IPS-NIHi7 (cell line): ENCODE data around the gene ITPR1.

Experiments used
- DNase-seq: peaks from one replicate; pipeline ENCODE4 v3.0.0; 2012; ENCODE audit warnings: mixed read lengths; ENCODE audit errors: extremely low spot score

ITPR1 gene

DNA sequence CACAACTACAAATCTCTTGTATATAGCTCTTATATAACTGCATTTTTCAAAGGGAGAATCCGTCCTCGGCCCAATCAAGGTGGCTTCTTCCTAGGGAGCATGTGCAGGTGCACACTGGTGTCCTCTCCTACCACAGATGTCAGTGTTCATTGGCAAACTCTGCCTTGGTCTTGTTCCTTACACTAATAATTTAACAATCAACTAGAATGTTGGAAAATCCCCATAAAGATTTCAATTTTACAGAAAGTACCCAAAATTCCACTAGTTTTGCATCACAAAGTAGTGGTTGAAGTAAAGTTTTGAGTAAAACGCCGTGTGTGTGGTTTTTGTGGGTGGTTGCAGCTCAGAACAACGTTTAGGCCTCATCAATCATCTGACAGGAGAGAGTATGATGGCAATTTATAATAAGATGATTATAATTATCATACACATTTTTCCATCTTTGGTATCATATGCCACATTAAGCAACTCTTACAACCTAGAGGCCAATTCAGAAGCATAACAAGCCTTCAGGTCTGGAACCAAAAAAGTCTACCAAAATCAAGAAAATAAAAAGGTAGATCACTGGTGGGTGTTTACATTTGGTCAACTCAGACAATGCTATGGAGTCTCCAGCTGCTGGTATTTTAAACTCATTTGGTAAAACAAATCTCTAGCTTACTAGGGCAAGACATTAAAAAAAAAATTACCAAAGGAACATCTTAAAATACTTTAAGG, 357.2 kb downstream of the ITPR1 start:
- DNase-seq, result no peak

DNA sequence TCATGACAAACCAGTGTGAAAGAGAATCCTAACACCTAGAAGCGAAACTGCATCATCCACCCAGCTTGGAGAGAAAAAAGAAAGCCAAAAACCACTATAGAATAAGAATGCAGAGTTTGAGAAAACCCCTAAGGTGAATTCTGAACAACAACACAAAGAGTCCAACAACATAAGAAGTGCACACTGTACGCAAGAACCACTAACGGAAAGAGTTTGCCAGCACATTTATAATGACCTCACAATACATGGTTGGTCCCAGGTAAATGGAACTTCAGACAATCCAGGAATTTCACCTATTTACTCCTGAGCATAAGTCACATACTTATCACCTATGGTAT, 357.7 kb downstream of the ITPR1 start:
- no peak for DNase-seq

DNA sequence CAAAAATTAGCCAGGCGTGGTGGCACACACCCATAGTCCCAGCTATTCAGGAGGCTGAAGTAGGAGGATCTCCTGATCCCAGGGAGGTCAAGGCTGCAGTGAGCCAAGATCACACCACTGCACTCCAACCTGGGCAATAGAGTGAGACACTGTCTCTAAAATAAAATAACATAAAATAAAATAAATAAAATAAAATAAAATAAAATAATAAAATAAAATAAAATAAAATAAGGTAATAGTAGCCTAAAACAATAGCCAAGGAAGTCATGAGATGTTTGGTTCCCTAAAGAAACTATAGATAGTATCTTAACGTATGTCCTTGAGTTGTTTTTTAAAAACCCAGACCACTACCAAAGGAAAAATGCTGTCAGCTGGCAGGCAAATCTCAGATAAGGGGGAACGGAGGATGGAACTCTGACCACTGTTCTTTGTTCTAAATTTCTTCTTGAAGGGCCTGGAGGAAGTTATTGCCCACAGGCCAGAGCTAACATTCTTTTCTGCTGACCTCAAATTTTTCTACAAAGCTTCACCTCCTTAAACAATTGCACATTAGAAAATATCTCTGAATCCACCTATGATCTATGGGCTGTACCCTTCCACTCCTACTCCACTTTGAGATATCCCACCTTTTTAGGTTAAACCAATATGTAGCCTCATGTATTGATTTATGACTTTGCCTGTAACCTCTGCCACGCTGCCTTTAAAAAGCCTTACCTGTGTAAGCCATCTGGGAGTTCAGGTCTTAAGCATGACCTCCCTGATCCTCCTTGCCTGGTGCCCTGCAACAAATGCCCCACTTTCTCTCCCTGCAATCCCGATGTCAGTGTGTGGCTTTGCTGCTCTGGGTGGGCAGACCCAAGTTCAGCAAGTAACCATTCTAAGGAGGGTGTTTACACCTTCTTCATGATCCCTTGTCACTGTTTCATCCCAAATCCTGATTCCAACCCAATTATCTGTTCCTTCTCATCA, 359.9 kb downstream of the ITPR1 start:
- DNase-seq, result no peak

DNA sequence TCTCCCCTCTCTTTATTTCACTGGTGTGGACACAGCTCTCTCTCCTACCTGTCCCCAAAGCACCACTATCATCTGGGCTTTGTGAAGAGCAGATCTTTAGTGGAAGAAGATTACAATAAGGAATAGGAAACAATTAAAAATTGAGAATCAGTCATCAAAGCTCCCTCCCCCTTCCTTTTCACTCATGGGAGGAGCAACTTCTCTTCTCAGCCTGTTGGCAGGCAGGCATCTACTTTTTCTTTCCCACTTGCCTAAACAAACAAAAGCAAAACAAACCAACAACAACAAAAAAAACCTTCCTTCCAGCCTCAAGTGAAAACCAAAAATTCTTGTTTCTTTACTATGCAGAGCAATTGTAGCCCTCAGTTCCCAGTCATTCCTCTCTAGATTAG, 360.6 kb downstream of the ITPR1 start:
- no peak for DNase-seq

DNA sequence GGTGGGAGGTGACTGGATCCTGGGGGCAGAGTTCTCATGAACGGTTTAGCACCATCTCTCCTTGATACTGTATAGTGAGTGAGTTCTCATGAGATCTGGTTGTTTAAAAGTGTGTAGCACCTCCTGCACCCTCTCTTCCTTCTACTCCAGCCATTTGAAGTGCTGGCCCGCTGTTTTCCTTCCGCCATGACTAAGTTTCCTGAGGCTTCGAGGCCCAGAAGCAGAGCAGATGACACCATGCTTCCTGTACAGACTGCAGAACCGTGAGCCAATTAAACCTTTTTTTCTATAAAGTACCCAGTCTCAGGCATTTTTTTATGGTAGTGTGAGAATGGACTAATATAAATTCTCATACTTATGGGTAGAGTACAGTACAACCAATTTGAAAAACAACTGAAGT, 362.5 kb downstream of the ITPR1 start:
- DNase-seq, result no peak

DNA sequence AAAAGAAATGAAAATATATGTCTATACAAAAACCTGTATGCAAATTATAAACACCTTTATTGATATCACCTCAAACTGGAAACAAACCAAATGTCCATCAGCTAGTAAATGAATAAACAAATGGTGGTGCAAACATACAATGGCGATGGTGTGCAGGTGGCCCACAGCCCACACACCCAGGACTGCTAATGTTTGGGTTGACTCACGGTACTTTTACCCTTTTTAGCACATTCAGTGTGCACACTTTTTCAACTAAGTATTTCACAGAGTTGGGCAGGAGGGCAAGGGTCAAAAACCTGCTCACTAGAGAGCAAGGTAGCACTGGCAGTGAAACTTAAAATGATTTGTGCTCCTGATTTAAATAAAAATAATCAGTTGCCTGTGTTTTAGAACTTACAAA, 363.0 kb downstream of the ITPR1 start:
- no peak for DNase-seq

DNA sequence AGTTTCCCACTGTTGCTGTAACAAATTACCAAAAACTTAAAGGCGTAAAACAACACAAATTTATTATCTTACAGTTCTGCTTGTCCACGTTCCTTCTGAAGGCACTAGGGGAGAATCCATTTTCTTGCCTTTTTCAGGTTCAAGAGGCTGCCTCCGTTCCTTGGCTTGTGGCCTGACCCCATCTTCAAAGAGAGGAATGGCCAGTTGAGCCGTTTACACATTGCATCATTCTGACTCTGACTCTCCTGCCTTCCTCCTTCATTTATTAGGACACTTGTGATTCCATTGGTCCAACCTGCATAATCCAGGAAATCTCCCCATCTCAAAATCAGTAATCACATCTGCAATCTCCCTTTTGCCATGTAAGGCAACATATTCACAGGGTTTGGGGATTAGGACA, 363.4 kb downstream of the ITPR1 start:
- no peak for DNase-seq

DNA sequence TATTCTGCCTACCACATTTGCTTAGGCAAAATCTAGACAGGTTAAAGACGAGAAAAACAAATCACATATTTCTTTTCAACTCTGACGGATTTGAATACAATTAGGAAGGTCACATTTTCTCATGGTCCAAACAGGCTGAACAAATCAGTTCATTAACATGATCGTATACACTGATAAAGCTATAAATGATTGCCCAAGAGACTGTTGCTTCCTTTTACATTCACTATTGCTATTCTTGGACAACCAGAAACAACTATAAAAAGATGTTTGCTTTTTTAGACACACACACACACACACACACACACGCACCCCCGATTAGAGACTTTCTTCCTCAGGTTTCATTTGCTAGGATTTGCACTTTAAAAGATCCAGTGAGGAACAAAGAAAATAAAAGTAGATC, 363.8 kb downstream of the ITPR1 start:
- DNase-seq, result no peak

DNA sequence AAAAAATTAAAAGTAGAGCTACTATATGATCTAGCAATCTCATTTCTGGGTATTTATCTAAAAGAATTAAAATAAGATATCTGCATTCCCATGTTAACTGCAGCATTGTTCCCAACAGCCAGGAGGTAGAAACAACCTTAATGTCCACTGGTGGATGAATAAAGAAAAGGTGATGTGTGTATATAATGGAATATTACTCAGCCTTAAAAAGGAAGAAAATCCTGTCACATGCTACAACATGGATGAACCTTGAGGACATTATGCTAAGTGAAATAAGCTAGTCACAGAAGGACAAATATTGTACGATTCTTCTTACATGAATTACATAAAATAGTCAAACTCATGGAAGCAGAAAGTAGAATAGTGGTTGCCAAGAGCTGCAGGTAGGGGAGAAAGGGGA, 366.6 kb downstream of the ITPR1 start:
- no peak for DNase-seq

DNA sequence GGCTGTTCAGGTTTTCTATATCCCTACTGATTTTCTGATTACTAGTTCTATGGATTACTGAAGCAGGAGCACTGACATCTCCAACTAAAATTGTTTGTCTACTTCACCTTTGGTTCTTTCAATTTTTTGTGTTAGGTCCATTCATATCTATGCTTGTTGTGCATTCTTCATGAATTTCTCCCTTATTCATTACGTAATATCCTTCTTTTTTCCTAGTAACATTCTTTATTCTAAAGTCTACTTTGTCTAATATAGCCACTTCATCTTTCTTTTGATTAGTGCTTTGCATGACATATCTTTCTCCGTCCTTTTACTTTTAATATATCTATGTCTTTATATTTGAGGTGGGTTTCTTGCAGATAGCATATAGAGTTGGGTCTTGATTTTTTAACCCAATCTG, 369.8 kb downstream of the ITPR1 start:
- no peak for DNase-seq

DNA sequence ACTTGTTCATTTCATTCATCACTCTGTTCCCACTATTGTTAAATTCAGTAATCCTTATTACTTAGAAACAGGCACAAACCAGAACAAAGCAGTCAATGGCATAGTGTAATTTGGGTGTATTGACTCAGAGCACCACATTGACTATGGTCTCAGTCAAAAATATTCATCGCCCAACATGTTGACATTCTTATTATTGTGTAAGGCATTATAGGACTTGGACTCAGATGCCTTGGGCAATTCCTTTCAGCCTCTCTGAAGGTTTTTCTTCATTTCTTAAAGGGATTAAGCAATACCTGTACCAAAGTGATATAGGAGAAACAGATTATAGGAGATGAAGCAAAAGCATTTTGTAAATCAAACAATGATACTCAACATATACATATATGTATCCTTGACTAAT, 371.4 kb downstream of the ITPR1 start:
- no peak for DNase-seq

DNA sequence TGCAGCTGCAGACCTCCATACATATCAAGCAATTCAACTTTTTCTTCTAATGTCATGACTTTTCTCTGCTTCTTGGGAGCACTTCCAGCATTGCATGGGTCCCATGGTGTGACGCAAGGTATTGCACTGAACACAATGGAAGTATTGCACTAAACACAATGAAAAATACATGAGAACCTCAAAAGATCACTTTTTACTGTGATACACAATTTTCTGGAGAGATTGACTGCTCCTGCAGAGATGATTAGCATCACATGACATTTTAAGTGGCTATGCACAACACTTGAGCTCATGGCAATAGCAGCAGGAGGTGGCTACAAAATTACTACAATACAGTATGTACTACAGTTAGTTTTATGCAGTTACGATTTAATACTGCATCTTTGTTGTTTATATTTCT, 372.6 kb downstream of the ITPR1 start:
- no peak for DNase-seq

DNA sequence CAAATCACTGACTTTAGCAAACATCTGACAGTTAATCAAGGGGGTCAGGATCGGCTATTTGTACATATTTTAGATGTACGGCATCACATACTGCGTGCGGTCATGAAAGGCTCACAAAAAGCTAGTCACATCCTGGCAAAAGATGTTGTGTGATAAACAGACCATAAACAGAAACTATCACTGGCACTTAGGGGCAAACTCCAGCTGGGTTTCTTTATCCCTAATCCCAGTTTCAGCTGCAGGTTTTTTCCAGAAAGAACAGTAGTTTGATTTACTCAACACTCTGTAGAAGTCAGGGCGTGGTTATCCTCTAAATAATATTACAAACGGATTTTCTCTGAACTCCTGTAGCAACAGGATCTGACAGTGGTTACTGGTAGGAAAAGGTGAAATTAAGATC, 373.7 kb downstream of the ITPR1 start:
- no peak for DNase-seq

DNA sequence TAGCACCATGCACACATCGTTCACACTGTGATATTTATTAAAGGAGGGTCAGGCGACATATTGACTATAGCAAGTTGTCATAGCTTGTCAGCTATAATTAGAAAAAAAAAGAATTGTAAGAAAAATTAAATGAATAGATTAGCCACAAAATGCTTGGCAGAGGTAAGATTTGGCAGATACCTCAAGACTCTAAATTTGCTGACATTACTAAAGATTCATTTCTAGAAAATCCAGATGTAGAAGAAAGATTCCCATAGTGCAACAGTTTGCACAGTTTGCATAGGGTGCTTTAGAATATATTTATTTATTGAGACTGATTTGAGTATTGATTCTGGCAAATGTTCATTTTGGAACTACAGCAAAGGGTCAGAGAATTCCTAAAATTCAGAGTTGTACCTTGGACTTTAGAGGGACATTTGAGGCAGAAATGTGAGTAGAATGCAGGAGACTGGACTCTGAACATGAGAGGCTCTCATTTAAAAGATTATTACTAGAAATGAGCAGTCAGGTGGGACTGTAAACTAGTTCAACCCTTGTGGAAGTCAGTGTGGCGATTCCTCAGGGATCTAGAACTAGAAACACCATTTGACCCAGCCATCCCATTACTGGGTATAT, 384.1 kb downstream of the ITPR1 start:
- DNase-seq, result no peak

DNA sequence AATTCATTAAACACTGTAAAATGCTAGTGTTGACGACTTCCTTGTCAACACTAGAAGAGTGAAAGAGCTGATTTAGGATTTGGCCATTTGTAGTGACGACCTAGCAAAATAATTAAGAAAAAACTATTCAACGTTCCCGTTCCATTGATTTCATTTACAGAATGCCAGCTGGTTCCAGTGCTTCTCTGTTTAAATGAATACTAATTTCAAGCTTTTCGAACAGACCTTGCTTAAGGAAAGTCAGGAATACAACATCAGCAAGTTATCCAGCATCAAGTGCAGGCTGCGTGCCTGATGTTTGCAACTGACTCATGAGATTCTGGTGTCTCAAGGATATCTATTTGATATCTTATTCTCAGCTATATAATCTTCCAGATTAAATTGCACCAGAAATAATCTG, 387.7 kb downstream of the ITPR1 start:
- no peak for DNase-seq

DNA sequence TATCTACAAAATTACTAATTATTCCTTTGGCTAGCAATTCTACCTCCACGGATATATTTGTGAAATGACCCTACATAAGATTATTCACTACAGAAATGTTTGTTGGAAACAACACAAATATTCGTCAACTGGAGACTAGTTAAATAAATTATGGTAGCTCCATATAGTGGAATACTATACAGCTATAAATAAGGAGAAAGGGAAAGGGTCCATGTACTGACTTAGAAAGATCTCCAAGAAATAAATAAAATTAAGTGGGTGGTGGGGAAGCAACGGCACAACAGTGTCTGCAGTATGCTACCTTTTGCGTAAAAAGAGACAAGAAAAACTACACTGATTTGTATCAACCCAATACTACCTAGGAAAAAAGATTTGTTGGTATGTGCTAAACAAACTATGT, 389.4 kb downstream of the ITPR1 start:
- DNase-seq, result no peak

DNA sequence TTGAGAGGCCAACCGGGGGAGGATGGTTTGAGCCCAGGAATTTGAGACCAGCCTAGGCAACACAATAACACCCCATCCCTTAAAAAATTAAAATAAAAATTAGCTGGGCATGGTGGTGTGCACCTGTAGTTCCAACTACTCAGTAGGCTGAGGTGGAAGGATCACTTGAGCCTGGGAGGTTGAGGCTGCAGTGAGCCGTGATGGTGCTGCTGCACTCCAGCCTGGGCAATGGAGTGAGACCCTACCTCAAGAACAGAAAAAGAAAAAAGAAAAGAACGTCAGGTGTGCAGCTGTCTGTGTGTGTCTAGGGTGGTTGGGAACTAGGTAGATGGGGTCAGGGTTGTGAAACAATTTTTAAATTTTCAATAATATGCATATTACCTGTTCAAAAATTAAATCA, 389.9 kb downstream of the ITPR1 start:
- DNase-seq, result no peak

DNA sequence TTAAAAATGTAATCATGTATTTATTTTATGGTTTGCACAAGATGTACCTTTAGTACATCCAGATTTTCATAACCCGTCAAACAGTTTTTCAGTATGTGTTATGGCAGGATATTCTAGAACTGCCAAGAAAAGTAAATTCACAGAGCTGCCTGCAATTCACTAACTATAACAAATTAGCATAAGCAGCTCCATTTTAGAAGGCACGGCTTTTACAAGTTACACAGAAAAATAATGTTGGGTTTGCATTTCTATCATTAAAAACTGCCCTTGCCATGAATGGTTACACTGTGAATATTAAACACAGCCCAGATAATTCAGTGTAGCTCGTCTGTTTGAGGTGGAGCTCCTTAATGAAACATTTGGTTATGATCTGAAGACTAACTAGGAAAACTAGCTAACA, 391.7 kb downstream of the ITPR1 start:
- DNase-seq, result no peak

DNA sequence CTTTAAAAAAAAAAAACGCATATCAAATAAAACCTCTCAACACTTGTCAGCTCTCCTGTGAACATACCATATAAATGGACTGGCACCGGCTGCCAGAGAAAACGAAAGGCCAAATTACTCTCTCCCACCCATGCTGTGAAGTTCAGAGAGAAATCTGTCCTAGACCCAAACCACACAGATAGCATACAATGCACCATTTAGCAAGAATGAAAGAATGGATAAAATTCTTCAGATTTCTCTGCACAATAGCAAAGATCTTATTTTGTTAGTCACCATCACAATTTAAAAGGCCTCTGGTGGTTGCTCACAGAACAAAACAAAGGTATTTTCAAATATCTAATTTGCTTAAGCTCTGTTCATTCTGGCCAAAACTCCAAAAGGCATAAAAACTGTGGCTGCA, 392.2 kb downstream of the ITPR1 start:
- no peak for DNase-seq

DNA sequence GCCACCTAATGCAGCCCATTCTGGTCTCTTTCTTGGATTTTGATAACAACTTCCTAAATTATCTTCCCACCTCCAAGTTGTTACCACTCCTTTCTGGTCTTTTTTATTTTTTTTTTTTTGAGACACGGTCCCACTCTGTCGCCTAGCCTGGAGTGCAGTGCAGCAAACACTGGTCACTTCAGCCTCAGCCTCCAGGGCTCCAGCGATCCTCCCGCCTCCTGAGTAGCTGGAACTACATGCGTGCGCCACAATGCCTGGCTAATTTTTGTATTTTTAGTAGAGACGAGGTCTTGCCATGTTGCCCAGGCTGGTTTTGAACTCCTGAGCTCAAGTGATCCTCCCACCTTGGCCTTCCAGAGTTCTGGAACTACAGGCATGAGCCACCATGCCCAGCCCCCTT, 393.3 kb downstream of the ITPR1 start:
- DNase-seq, result no peak

DNA sequence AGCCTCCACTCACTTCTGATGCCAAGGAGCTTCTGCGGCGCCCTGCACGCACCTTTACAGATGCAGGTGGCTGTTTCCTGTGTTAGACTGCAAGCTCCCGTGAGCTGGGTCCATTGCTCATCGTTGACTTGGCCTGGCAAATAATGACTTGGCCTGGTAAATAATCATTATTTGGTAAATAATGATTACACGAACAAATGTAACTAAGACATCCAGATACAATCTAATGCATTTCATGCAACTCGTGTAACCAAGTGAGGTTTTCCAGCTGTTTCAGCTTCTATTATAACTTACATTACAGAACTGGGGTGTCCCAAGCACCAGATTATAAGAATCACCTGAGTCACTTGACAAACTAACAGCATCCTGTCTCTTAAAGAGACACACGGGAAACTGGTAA, 394.0 kb downstream of the ITPR1 start:
- DNase-seq, result no peak

DNA sequence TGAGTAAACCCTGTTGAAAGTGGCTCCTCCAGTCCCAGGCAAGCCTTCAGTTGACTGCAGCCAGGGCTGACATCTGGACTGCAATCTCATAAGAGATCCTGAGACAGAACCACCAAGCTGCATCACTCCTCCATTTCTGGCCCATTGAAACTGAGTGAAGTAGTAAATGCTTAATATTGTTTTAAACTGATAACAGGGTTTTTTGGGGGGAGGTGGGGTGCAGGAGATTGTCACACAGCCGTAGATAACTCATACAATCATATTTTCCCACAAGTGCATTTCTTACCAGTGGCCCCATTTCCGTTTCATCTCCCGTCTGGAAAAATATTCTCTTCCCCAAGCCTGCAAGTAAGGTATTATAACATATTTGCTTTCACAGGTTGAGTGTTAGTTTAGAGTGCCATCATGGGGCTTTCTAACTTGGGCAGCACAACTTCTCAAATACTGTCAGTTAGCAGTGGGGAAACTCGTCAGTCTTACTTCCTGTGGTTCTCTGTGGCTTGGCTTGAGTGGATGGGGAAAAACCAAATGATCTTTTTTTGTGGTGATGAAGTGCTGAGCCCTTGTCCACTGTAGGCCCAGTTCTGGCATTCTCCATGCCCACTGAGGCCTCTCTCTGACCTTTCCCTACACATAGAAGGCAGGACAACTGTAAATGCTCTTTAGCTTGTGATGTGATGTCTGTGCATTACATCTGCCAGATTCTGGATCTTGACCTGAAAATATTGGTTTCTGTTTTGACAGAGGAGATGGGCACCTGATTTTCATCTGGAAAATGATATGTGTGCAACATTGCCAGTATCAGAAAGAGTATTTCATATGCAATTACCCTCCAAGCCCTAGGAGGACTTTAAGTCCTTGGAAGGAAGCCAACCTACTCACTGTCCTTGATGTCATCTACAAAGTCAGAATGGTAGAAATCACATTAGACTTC, 396.0 kb downstream of the ITPR1 start:
- DNase-seq, result no peak
